Osteoblast (primary cell): ENCODE data around the gene RPS6KA2. TPM values are rescaled to one million over a fixed set of nuclear protein-coding genes. Genes with fewer than 3 reads are reported as not detected.

Experiments
- DNase-seq: peaks from one replicate; pipeline ENCODE4 v3.0.0; 2011; ENCODE audit warnings: low spot score, mixed read lengths; ENCODE audit not compliant: insufficient read length; ENCODE audit errors: missing footprints
- H2AFZ ChIP-seq: 2 replicates; pipeline ENCODE4 v1.6.0; 2011; ENCODE audit warnings: mild to moderate bottlenecking, low read length
- H3K27ac ChIP-seq: 2 replicates; pipeline ENCODE4 v1.5.1; 2011; ENCODE audit warnings: mild to moderate bottlenecking, low read depth, low read length, moderate library complexity
- H3K27me3 ChIP-seq: 2 replicates; pipeline ENCODE4 v1.6.0; 2012; ENCODE audit warnings: mild to moderate bottlenecking, control low read depth, inconsistent platforms, low read length, moderate library complexity; ENCODE audit not compliant: insufficient read depth
- H3K36me3 ChIP-seq: 2 replicates; pipeline ENCODE4 v1.5.1; 2011; ENCODE audit warnings: mild to moderate bottlenecking, low read length, control low read depth, moderate library complexity; ENCODE audit not compliant: insufficient read depth
- H3K4me1 ChIP-seq: 2 replicates; pipeline ENCODE4 v1.5.1; 2011; ENCODE audit warnings: mild to moderate bottlenecking, low read length, control low read depth, moderate library complexity; ENCODE audit not compliant: insufficient read depth
- H3K4me2 ChIP-seq: 2 replicates; pipeline ENCODE4 v1.6.0; 2011; ENCODE audit warnings: mild to moderate bottlenecking, low read length; ENCODE audit not compliant: insufficient read depth
- H3K4me3 ChIP-seq: fragments of 200-600 bp; sonication (generic); 3 replicates; pipeline ENCODE4 v1.5.1; 2012; ENCODE audit warnings: mild to moderate bottlenecking, low read length, inconsistent platforms; ENCODE audit not compliant: insufficient read depth
- H3K79me2 ChIP-seq: 2 replicates; pipeline ENCODE4 v1.6.0; 2012; ENCODE audit warnings: mild to moderate bottlenecking, low read length, control low read depth, inconsistent platforms; ENCODE audit not compliant: insufficient read depth
- H3K9me3 ChIP-seq: 2 replicates; pipeline ENCODE4 v1.5.1; 2011; ENCODE audit warnings: low read depth, low read length, control low read depth
- H4K20me1 ChIP-seq: 2 replicates; pipeline ENCODE4 v1.6.0; 2012; ENCODE audit warnings: mild to moderate bottlenecking, low read length, control low read depth; ENCODE audit not compliant: insufficient read depth
- CTCF ChIP-seq: IDR thresholded peaks from 2 replicates; pipeline ENCODE4 v1.5.1; 2011; ENCODE audit warnings: mild to moderate bottlenecking, low read depth, low read length, moderate library complexity; ENCODE audit errors: extremely low read depth
- total RNA-seq: library from RNA; depleted of rRNA; stranded (reverse); fragments of >200 nt; gene quantifications from 2 replicates; pipeline ENCODE4 v1.2.3, GENCODE V29; 2012

RPS6KA2 gene
- total RNA-seq, 1 donor: 113 TPM

- H3K4me3 ChIP-seq: no peak overlapping the region
- no peak overlapping the region for H3K27ac ChIP-seq
- H3K4me1 ChIP-seq: peaks cover 13% of the 10 kb centered on the region
- no peak for TF ChIP-seq CTCF
- peaks cover 3% of the 10 kb centered on the region for H3K36me3 ChIP-seq
- no peaks in the 10 kb centered on the region for H3K27me3 ChIP-seq
- no peak overlapping the region for H2AFZ ChIP-seq
- no peak for DNase-seq
- no peaks in the 10 kb centered on the region for H3K9me3 ChIP-seq
- no peak overlapping the region for H3K4me2 ChIP-seq
- peaks cover 29% of the 10 kb centered on the region for H3K79me2 ChIP-seq
- H4K20me1 ChIP-seq: no peaks in the 10 kb centered on the region
Observed at GRCh38 chr6:166546653-166547052, 80.4 kb downstream of the RPS6KA2 start.

- peaks cover 21% of the 10 kb centered on the region for H3K4me1 ChIP-seq
- no peak overlapping the region for H2AFZ ChIP-seq
- no peaks in the 10 kb centered on the region for H4K20me1 ChIP-seq
- no peak for DNase-seq
- H3K27ac ChIP-seq: no peak overlapping the region
- no peak overlapping the region for H3K4me3 ChIP-seq
- H3K36me3 ChIP-seq: peaks cover 2% of the 10 kb centered on the region
- peaks cover 27% of the 10 kb centered on the region for H3K79me2 ChIP-seq
- no peaks in the 10 kb centered on the region for H3K9me3 ChIP-seq
- H3K4me2 ChIP-seq: no peak overlapping the region
- no peaks in the 10 kb centered on the region for H3K27me3 ChIP-seq
- TF ChIP-seq CTCF: no peak
Observed at GRCh38 chr6:166545156-166546034, 81.7 kb downstream of the RPS6KA2 start.

- Histone ChIP-seq H3K79me2 (peaks cover 28% of the 10 kb centered on the region), H3K9me3 (no peaks in the 10 kb centered on the region), H2AFZ (no peak overlapping the region), H3K27me3 (no peaks in the 10 kb centered on the region), H3K4me3 (no peak overlapping the region), H4K20me1 (no peaks in the 10 kb centered on the region), H3K4me1 (peaks cover 21% of the 10 kb centered on the region), H3K27ac (no peak overlapping the region), H3K4me2 (no peak overlapping the region), H3K36me3 (no peaks in the 10 kb centered on the region)
- no peak for DNase-seq
- no peak for TF ChIP-seq CTCF
Observed at GRCh38 chr6:166544296-166544605, 82.8 kb downstream of the RPS6KA2 start.

GRCh38 chr6:166543603-166544295 is 83.3 kb downstream of the RPS6KA2 start:
- H4K20me1 ChIP-seq: no peaks in the 10 kb centered on the region
- peaks cover 24% of the 10 kb centered on the region for H3K79me2 ChIP-seq
- H3K4me3 ChIP-seq: no peak overlapping the region
- no peaks in the 10 kb centered on the region for H3K9me3 ChIP-seq
- no peaks in the 10 kb centered on the region for H3K27me3 ChIP-seq
- no peak for DNase-seq
- no peaks in the 10 kb centered on the region for H3K36me3 ChIP-seq
- no peak overlapping the region for H3K27ac ChIP-seq
- TF ChIP-seq CTCF: no peak
- H3K4me1 ChIP-seq: peaks cover 21% of the 10 kb centered on the region
- no peak overlapping the region for H2AFZ ChIP-seq
- no peak overlapping the region for H3K4me2 ChIP-seq
